Keratinocyte (primary cell): ENCODE data around the gene DNAJC25.

Experiments
- CTCF ChIP-seq, 3 experiments: IDR thresholded peaks in 1 of 3; conservative IDR thresholded peaks in 1 of 3; optimal IDR thresholded peaks in 1 of 3; 2 replicates in 2 of 3; 3 replicates in 1 of 3; pipeline versions ENCODE3 to v1.5.1; 2011; ENCODE audit warnings: low read length in 3 of 3, mild to moderate bottlenecking in 3 of 3, moderate library complexity in 2 of 3, control low read depth in 1 of 3, inconsistent platforms in 1 of 3; ENCODE audit not compliant: insufficient read depth in 2 of 3; ENCODE audit errors: extremely low read depth in 1 of 3
- EZH2 ChIP-seq: IDR thresholded peaks from one replicate; pipeline ENCODE4 v1.6.1; 2012; ENCODE audit warnings: inconsistent platforms, mild to moderate bottlenecking, low read length, moderate library complexity

DNA sequence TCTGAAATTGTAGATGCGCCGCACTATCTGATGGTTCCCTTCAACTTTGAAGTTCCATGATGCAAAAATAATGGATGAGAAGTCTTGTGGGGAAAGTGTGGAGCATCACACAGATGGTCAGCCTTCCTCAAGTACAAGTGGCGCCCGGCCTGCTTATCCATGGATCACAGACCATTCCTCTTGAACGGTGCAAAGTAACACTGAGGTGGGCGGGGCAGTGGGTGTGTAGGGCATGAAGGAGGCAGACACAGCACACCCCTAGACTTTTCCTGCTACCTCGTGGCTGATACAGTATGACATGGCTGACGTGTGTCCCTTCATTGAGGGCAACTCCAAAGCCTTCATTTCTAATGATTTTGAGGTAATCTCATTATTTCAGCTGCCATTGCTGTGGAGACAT, 27.8 kb downstream of the DNAJC25 start:
- TF ChIP-seq CTCF (optimal IDR thresholded peaks at IDR 0.05 in 1 of 3, IDR thresholded peaks at IDR 0.05 in 1 of 3, conservative IDR thresholded peaks at IDR 0.05 in 1 of 3; ENCODE audit: extremely low read depth in 1 of 3, insufficient read depth in 2 of 3, low read length in 3 of 3) (no peak), EZH2 (no peak)
